Esophagus mucosa (tissue), 1 donor: Measurements from ENCODE around the gene GPR78. TPM values are rescaled to one million over a fixed set of nuclear protein-coding genes. Genes with fewer than 3 reads are reported as not detected.
A peak's percentile ranks its signal among the peaks of the same experiment; 100 is the strongest.

ENCODE experiments used
- ATAC-seq: fragments of 200-7000 bp; cut with Tn5 transposase; one replicate; pipeline ENCODE4 v1.9.1; 2020
- total RNA-seq: library from RNA; stranded (reverse); gene quantifications from one replicate; pipeline ENCODE4 v1.2.4, GENCODE V29; 2023
- donor health status: DM: yes; HTN: yes; CAD: no.

The GPR78 gene, protein sequence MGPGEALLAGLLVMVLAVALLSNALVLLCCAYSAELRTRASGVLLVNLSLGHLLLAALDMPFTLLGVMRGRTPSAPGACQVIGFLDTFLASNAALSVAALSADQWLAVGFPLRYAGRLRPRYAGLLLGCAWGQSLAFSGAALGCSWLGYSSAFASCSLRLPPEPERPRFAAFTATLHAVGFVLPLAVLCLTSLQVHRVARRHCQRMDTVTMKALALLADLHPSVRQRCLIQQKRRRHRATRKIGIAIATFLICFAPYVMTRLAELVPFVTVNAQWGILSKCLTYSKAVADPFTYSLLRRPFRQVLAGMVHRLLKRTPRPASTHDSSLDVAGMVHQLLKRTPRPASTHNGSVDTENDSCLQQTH
- total RNA-seq, result 6.4 TPM

DNA sequence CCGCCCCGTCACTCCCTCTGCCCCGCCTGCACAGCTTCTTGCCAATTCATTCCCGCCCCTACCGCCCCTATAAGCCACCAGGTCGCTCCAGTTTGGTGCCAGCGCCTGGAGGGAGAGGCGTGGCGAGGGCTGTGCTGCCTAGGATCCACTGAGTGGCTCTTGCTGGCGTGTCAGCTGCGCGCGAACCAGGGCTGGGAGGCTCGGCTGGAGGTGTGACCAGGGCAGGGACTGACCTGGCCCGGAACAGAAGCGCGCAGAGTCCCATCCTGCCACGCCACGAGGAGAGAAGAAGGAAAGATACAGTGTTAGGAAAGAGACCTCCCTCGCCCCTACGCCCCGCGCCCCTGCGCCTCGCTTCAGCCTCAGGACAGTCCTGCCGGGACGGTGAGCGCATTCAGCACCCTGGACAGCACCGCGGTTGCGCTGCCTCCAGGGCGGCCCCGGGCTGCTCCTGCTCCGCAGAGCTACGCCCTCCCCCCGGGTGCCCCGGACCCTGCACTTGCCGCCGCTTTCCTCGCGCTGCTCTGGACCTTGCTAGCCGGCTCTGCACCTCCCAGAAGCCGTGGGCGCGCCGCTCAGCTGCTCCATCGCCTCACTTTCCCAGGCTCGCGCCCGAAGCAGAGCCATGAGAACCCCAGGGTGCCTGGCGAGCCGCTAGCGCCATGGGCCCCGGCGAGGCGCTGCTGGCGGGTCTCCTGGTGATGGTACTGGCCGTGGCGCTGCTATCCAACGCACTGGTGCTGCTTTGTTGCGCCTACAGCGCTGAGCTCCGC lies at the start of gene GPR78:
TSS of gene GPR78 (plus strand) at position 72 of the 773 bp plus-strand sequence. CDS start at position 663, 591 bp downstream.
- ATAC-seq, result peak; percentile 81

DNA sequence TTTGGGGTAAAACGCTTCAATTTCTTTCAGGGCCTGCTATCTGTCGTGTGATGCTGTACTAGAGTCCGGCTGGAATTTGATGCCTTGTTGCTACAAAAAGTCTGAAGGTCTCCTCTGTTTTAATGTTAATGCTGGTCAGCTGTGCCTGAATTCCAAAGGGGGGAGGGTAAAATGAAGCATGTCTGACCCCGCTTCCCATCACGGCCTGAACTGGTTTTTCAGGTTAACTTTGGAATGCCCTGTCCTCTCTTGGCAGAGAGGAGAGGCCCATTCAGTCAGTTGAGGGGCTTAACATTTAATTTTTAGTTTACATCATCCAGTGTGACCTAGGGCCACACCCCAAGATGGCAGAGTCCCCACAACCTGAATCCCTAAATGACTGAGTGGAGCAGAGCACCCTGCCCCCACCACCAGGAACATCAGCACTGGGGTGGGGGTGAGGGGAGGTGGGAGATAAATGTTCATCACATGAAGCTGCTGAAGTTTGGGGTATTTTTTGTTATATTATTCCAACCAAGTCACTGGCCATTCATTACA lies 47.9 kb upstream of the GPR78 start:
- ATAC-seq, result peak; percentile 47

DNA sequence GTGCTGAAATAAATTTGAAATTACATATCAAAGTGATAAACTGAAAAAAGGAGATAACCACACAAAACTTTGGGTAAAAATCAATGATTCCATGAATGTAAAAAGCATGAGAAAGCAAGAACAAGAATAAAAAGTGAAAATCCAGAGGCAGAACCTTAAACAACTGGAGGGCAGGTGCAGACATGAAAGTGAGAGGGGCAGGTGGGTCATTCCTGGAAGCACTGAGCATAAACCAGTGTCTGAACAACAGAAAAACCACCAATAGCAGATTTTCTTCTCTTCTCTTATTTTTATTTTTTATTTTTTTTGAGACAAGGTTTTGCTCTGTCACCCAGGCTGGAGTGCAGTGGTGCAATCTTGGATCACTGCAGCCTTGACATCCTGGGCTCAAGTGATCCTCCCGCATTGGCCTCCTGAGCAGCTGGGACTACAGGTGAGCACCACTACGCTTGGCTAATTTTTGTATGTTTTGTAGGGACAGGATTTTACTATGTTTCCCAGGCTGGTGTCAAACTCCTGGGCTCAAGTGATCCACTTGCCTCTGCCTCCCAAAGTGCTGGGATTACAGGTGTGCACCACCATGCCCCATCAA lies 46.8 kb upstream of the GPR78 start:
- ATAC-seq, result no peak

DNA sequence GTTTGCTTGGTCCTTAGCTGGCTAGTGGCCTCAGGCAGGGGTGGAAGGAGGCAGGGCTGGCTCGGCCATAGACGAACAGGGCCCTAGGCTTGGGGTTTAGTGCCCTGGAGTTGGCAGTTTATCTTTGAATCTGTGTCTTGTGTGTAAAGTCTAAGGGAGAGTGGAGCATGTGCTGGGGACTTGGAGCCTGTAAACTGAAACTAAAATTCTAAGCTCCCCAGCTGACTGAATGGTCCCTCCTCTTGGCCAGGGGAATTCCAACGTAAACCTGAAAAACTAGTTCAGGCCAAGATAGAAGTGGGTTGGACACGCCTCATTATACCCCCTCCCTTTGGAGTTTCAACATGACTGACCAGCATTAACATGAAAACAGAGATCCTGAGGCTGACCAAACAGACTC lies 46.1 kb upstream of the GPR78 start:
- ATAC-seq, result peak; percentile 90

DNA sequence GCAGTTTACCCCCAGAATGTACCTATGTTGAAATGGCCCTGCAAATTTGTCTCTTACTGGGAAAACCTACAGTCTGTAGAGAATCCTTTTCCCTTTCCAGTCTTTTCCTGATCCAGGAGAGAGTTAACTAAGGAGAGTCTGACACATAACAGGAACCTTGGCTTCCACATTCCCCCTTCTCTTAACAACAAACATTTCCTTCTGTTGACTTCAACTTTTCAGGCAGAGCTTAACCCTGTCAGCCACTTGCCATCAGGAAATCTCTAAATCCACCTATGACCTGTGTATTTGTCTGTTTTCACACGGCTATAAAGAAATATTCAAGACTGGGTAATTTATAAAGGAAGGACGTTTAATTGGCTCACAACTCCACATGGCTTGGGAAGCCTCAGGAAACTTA lies 45.6 kb upstream of the GPR78 start:
- ATAC-seq, result peak; percentile 14

DNA sequence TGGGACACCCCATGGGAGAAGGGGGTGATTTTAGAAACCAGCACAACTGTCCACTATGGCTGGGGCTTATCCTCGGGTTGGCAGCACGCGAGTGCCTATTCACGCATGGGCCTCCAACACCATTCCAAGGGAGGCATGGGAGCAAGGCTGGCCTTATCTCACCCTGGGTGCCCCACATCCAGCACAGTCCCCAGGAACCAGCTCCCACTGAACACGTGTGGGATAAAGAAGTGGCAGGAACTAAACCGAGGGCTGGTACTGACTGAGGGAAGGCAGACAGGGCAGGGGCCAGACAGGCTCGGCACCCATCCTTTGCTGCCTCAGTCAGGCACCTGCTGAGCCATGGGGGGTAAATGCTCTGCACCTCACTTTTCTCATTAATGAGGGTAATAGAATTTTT lies 43.7 kb upstream of the GPR78 start:
- ATAC-seq, result no peak

DNA sequence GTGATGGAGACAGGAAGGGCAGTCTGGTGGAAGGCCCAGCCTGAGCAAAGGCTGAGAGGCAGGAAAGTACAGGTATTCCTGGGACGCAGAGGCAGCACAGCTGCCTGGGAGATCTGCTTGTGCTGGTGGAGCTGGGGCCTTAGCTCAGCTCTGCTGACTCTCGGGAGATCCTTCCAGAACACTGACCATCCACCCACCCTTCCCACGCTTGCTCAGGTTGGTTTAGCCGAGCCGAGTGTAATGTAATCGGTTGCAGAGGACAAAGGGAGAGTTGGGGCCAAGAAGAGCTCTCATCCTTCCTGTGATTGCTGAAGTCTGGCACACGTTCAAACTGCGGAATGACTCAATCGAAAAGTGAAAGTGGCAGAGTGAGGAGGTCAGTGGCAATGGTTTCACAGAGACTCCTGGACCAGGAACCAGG lies 43.1 kb upstream of the GPR78 start:
- peak; percentile 33 for ATAC-seq

DNA sequence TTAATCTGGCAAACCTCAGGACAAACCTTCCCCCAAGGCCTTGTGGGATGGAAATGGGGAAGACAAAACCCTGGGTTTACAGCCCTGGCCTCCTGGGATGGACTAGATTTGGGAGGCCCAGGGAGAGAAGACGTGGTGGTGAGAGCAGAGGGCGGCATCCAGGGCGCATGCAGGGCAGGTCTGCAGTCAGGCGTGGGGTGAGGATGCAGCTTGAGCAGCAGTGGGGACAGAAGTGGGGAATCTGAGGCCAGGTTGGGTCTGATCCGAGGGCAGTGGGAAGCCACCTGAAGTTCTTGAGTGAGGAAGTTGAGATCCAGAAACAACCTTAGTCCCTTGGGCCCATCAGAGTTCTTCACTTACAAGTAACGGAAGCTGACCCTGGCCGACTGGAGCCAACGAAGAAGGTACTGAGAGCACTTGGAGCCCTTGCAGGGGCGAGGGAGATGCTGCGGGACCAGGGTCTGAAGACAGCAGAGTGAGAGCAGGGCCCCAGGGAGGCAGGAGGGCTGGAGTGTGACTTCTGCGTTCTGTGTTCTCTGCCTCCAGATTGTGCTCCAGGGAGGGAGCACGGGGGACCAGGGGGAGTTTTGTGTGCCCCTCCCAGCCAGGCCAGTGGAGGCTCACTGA lies 42.0 kb upstream of the GPR78 start:
- no peak for ATAC-seq

DNA sequence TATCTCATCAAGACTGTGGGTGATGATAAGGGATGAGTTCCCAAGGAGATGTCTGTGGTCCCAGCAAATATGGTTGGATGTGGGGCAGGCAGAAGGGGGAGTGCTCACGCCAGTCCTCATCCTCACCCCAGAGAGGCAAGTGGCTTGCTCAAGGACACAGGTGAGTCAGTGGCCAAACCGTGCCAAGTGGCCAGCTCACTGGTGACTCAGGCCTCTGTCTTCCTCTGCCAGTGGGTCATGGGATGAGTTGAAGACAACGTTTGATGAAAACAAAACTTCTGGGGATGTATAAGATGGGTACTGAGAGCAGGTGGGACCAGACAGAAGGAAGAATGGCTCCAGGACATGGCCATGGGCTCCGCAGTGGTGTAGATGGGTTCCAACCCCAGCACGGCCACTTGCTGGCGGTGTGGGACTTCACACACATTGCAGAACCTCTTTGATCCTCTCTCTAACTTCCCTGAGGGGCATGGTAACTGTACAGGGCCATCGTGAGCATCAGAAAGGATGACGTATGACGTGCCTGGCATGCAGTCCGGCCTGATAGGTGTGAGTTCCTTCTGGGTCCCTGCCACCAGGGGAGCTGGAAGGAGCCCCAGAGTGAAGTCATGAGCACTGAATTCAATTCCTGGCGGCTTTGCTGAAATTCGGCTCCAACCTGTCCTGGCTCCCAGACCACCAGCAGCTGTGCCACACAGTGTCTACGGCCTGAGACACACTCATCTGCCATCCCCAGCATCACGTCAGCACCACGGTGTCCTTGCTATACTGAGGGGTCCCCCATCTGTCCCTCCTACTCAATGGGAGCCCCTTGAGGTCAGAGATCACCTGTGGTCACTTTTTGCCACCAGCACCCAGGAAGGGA lies 41.3 kb upstream of the GPR78 start:
- peak; percentile 71 for ATAC-seq

DNA sequence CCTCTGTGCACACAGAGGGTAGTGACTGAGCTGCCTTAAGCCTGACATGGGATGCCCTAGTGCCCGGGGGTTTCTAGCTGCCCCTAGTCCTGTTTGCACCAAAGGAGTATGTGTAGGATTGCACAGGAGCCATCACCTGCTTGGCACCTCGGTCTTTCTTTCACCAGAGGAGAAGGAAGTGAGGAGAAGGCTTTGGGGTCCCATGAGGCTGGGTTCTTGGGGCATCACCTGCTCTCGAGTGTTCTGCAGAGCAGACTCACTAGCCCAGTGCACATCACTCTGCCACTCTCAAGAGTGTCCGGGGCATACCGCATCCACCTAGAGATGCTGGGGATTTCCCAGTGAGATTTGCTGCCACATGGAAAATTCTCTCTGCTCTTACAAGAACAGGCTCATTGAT lies 40.5 kb upstream of the GPR78 start:
- ATAC-seq, result no peak

DNA sequence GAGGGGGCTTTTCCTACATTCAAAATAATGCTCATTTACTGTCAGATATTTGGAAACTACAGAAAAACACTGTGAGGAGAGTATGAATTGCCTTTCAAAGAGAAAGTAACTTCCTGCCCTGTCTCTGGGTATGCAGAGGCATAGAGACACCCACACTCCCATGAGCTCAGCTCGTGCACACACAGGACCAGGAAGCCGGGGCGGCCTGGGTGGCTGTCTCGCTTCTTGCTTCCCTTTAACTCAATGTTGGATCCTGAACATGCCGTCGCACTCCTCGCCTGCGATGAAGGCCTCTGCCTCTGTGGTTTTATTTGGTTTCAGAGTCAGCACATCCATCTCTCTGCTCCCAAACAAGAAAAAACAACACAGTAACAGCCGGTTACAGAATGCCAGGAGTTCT lies 40.1 kb upstream of the GPR78 start:
- no peak for ATAC-seq

DNA sequence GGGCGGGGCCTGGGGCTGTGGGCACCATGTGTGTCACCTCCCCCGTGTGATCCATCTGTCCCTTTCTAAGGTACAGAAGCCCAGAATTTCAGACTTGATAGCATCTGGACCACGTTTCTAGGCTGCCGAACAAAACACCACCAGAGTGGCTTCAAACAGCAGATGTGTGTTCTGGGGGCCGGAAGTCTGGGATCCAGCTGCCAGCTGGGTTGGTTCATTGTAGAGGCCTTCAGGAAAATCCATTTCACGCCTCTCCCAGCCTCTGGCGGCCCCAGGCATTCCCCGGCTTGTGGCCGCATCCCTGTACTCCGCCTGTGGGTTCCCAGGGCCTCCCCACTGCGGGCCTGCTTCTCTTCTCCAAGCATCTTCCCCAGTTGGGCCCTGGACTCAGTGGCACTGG lies 39.6 kb upstream of the GPR78 start:
- ATAC-seq, result no peak

DNA sequence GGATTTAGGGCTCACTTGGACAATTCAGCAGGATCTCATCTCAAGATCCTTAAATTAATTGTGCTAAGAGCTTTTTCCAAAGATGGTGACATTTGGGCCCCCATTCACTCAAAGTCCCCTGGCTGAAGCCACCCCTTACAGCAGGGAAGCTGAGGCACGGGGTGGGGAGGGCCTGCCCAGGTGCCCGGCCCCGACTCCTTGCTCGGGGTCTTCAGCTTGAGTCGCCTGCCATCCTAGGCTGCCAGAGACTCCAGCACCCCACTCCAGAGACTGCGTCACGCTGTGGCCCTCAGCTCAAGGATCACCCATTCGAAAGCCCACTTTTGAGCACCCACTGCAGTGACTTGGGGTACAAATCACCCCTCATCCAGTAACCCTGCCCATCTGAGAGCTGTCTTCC lies 39.2 kb upstream of the GPR78 start:
- no peak for ATAC-seq

DNA sequence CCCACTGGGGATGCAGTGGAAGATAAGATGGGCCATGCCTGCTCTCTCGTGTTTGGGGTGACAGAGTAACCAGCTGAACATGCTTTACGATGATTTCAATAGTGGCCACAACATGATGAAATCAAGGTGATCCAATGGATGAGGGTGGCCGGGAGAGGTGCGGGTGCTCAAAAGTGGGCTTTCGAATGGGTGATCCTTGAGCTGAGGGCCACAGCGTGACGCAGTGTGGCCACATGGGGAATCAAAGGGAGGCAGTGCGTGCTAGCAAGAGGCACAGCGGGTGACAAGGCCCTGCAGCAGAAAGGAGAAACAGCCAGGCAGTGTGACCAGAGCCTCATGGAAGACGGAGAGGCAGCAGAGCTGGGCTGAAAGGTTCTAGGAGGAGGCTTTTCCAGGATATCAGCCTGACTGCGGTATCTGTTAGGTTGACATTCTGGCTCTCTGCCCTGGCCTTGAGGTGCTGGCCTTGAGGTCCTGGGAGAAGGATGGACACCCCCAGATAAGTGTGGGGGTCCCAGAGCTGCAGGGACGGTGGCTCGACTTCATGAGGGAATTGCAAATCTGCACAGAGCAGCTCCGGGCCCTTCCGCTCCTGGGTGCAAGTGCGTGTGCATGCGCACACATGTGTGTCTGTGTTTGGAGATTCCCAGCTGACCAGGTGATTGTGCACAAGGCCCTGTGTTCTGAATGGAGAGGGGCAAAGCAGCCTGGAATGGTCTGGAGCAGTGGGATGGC lies 38.0 kb upstream of the GPR78 start:
- no peak for ATAC-seq

DNA sequence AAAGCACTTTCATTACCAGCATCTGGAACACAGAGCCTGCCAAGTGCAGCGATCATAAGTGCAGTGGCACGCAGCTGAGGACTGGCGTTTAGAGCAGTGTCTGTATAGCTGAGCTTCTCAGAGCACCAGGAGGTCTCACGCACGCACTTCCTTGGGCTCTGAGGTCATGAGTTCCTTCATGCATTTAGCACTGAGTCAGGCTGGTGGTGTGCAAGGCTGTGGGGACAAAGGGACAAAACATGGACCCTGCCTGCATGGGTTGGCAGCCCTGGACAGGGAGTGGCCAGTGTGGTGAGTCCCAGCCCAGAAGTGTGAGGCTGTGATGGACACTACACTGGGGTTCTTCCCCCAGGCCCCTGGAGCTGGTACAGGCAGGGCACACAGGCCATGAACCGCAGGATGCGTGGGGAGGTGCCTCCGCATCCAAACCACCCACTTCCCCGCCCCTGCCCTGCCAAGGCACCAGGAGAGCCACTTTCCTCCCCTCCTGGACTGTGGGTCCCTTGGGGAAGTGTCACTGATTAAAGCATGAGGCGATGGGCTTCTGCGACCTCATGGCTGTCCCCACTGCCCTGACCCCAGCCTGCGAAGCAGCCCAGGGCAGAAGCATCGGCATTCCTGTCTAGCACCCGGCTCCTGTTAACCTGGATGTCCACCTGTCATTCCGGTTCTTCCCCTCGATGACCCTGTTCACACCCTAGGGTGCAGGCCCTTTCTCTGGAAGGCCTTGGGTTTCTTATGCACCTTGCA lies 37.2 kb upstream of the GPR78 start:
- ATAC-seq, result no peak

DNA sequence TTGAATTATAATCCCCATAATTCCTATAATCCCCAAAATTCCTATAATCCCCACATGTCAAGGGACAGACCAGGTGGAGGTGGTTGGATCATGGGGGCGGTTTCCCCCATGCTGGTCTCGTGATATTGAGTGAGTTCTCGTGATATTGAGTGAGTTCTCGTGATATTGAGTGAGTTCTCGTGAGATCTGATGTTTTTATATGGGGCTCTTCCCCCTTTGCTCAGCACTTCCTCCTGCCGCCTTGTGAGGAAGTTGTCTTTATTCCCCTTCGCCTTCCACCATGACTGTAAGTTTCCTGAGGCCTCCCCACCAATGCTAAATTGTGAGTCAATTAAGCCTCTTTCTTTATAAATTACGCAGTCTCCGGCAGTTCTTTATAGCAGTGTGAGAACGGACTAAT lies 36.6 kb upstream of the GPR78 start:
- ATAC-seq, result no peak

DNA sequence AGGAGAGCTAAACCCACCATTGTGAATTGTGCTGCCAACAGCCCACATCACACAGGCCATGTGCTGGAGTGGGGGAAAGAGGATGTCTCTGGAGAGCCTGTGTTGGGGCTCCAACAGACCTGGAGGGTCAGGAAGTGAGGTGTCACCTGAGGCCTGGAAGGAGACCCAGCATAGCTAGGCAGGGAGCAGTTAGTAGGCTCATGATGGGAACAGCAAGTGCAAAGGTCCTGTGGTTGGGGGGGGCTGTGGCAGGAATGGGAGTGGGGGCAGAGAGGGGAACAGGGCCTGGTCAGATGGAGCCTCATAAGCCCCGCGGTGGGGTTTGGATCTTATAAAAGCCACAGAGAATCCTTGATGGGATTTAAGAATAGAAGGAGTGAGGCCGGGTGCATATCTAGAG lies 35.9 kb upstream of the GPR78 start:
- ATAC-seq, result no peak

DNA sequence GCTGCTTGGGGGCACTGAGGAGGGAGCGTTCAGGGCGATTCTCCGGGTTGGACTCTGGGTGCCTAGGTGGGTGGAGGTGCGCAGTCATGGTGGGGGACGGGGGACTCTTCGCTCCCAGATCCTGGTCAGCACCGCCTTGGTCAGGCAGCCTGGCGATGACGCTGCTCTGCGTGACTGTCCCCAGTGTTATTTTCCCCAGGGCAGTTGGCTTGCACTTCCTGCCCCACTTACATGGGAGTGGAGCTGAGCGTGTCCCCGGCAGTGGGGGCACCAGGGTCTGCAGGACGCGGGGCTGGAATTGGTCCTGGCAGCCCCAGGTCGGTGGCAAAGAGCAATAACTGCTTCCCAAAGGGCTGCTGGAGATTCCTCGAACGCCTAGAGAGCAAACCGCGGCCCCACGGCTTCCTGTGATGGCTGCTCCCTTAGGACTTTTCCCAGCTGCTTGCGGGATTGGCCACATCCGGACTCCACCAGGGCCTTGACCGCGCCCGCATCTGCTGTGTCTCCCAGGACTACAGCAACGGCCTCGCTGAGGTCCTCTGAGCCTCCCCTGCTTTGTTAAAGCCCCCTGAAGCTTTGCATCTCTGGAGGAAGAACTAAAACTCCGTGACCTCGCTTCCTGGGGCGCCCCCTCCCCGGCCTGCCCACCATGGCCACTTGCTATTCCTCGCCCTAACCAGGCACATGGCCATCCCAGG lies 35.3 kb upstream of the GPR78 start:
- no peak for ATAC-seq

DNA sequence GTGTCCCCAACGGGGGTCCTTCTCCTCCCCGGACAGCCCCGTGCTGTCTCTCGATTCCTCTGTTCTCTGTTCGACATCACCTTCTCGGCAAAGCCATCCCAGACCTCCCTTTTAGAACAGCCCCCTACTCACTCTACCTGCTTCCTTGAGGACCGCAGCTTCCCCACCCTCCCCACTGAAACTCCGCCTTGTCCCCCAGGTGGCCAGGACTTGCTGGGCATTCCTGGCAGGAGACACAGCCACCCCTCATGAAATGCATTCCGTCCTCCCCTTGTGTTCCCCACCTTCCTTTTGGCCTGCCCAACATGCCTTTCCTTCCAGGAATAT lies 34.8 kb upstream of the GPR78 start:
- no peak for ATAC-seq

DNA sequence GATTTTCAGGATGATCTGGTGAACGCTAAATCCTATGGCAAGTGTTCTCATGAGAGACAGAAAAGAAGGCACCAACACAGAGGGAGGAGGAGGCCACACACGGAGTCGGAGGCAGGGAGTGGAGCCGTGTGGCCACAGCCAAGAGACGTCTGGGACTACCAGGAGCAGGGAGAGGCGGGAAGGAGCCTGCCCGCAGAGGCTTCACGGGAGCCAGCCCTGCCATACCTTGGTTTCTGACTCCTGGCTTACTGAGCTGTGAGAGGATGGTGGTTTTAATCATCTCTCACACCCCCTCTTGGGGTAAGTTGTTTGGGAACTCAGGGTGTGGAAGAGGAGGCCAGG lies 33.5 kb upstream of the GPR78 start:
- ATAC-seq, result no peak
